ENCODE measurements around the gene COPS3. TPM values are rescaled to one million over a fixed set of nuclear protein-coding genes. Genes with fewer than 3 reads are reported as not detected.
A peak's percentile ranks its signal among the peaks of the same experiment; 100 is the strongest.

Gene COPS3
- total and polyA plus RNA-seq, 9 of the 15 experiments (the other 6 are each of a cell fraction or from before 2014, with no cell fraction given), result 92.4 to 295 (median 167) TPM

DNA sequence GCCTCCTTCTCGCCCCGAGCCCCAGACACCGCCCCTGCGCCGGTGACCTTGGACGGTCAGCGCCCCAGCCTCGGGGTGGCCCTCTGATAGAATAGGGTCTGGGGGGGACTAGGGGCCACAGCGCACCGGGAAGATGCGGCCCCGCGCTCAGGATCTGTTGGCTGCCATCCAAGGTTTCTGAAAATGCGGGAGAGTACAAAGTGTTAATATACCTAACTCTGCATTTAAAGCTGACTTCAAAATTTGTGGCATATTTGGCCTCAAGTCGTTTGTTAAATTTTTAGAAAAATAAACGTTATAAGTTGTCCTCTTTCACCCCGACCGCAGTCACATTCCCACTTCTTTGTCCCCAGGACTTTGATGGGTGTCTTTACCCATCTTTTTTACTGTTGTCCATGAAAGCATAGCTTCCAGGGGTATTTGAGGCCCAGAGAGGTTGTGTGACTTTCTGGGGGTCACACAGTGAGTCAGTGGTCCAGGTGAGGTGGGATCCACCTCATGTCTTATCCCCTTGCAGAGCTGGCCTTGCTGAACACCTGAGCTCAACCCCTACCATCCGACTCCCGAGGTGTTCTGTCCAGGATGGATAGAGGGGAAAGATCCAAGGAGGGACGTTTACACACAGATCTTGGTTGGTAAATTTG lies 22.9 kb upstream of the COPS3 start (continued):
- no peak for TF ChIP-seq ZNF785 (CRISPR knock-in tag; IDR thresholded peaks at IDR 0.05)
- TF ChIP-seq ZBTB43 (CRISPR knock-in tag; IDR thresholded peaks at IDR 0.05), result no peak
- peak; percentile 23 for TF ChIP-seq BRD9 (IDR thresholded peaks at IDR 0.05; ENCODE audit: low read depth, partially characterized antibody)
- no peak for TF ChIP-seq XRCC5 (IDR thresholded peaks at IDR 0.05; ENCODE audit: low read depth, low read length)
- TF ChIP-seq, protein P1, sequence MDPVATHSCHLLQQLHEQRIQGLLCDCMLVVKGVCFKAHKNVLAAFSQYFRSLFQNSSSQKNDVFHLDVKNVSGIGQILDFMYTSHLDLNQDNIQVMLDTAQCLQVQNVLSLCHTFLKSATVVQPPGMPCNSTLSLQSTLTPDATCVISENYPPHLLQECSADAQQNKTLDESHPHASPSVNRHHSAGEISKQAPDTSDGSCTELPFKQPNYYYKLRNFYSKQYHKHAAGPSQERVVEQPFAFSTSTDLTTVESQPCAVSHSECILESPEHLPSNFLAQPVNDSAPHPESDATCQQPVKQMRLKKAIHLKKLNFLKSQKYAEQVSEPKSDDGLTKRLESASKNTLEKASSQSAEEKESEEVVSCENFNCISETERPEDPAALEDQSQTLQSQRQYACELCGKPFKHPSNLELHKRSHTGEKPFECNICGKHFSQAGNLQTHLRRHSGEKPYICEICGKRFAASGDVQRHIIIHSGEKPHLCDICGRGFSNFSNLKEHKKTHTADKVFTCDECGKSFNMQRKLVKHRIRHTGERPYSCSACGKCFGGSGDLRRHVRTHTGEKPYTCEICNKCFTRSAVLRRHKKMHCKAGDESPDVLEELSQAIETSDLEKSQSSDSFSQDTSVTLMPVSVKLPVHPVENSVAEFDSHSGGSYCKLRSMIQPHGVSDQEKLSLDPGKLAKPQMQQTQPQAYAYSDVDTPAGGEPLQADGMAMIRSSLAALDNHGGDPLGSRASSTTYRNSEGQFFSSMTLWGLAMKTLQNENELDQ (CRISPR knock-in tag; IDR thresholded peaks at IDR 0.05; ENCODE audit: borderline replicate concordance), result no peak
- TF ChIP-seq NFIC (IDR thresholded peaks at IDR 0.05), result peak; percentile 85
- TF ChIP-seq, protein P2, sequence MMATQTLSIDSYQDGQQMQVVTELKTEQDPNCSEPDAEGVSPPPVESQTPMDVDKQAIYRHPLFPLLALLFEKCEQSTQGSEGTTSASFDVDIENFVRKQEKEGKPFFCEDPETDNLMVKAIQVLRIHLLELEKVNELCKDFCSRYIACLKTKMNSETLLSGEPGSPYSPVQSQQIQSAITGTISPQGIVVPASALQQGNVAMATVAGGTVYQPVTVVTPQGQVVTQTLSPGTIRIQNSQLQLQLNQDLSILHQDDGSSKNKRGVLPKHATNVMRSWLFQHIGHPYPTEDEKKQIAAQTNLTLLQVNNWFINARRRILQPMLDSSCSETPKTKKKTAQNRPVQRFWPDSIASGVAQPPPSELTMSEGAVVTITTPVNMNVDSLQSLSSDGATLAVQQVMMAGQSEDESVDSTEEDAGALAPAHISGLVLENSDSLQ (IDR thresholded peaks at IDR 0.05), result no peak
- no peak for TF ChIP-seq NBN (IDR thresholded peaks at IDR 0.05; ENCODE audit: low read depth)
- TF ChIP-seq ESRRA (IDR thresholded peaks at IDR 0.05; ENCODE audit: borderline replicate concordance, low read depth), result peak; percentile 76
- TF ChIP-seq, protein P3, sequence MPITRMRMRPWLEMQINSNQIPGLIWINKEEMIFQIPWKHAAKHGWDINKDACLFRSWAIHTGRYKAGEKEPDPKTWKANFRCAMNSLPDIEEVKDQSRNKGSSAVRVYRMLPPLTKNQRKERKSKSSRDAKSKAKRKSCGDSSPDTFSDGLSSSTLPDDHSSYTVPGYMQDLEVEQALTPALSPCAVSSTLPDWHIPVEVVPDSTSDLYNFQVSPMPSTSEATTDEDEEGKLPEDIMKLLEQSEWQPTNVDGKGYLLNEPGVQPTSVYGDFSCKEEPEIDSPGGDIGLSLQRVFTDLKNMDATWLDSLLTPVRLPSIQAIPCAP (CRISPR knock-in tag; IDR thresholded peaks at IDR 0.05; ENCODE audit: borderline replicate concordance), result no peak
- no peak for TF ChIP-seq MAFG (tag; conservative IDR thresholded peaks at IDR 0.05)
- TF ChIP-seq RBM25 (IDR thresholded peaks at IDR 0.05; ENCODE audit: low read depth, low read length, severe bottlenecking), result peak; percentile 67
- no peak for TF ChIP-seq ZNF354B (CRISPR knock-in tag; IDR thresholded peaks at IDR 0.05)
- TF ChIP-seq NRF1 (conservative IDR thresholded peaks at IDR 0.05 in 1 of 2, IDR thresholded peaks at IDR 0.05 in 1 of 2), result peak in 1 of 2 experiments; percentile 19; a peak in 1 of 4 replicates
- no peak for TF ChIP-seq E2F3 (CRISPR knock-in tag; IDR thresholded peaks at IDR 0.05)
- TF ChIP-seq NFRKB (IDR thresholded peaks at IDR 0.05; ENCODE audit: low read depth), result 0 out of 2 replicates have a peak, but pooled peaks have one; percentile 36
- peak; percentile 35; the same call in 1 of the 2 replicates for TF ChIP-seq ZBTB7A (IDR thresholded peaks at IDR 0.05; ENCODE audit: borderline replicate concordance, control insufficient read depth, low read depth, low read length)
- peak; percentile 17; the same call in 1 of the 2 replicates for TF ChIP-seq HDAC2 (IDR thresholded peaks at IDR 0.05)
- TF ChIP-seq, protein P4, sequence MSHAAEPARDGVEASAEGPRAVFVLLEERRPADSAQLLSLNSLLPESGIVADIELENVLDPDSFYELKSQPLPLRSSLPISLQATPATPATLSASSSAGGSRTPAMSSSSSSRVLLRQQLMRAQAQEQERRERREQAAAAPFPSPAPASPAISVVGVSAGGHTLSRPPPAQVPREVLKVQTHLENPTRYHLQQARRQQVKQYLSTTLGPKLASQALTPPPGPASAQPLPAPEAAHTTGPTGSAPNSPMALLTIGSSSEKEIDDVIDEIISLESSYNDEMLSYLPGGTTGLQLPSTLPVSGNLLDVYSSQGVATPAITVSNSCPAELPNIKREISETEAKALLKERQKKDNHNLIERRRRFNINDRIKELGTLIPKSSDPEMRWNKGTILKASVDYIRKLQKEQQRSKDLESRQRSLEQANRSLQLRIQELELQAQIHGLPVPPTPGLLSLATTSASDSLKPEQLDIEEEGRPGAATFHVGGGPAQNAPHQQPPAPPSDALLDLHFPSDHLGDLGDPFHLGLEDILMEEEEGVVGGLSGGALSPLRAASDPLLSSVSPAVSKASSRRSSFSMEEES (CRISPR knock-in tag; IDR thresholded peaks at IDR 0.05), result no peak
- no peak for TF ChIP-seq NCOR1 (IDR thresholded peaks at IDR 0.05)
- TF ChIP-seq, protein P5, sequence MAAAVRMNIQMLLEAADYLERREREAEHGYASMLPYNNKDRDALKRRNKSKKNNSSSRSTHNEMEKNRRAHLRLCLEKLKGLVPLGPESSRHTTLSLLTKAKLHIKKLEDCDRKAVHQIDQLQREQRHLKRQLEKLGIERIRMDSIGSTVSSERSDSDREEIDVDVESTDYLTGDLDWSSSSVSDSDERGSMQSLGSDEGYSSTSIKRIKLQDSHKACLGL (CRISPR knock-in tag; IDR thresholded peaks at IDR 0.05; ENCODE audit: borderline replicate concordance, poor library complexity, severe bottlenecking), result no peak

Data from K562 (cell line).